WERI-Rb-1 (cell line): ENCODE measurements around the gene LIPN.

Experiments used
- DNase-seq: peaks from one replicate; pipeline ENCODE4 v3.0.0-alpha.2; 2020
- H3K27ac ChIP-seq: fragments of 250-450 bp; sonication (Bioruptor Pico); 2 replicates; pipeline ENCODE4 v1.5.1; 2020; ENCODE audit warnings: mild to moderate bottlenecking, moderate library complexity
- H3K27me3 ChIP-seq: fragments of 250-450 bp; sonication (Bioruptor Pico); 2 replicates; pipeline ENCODE4 v1.5.1; 2021; ENCODE audit warnings: mild to moderate bottlenecking, low read depth, moderate library complexity; ENCODE audit not compliant: insufficient read depth, severe bottlenecking
- H3K36me3 ChIP-seq: fragments of 250-450 bp; sonication (Bioruptor Pico); 2 replicates; pipeline ENCODE4 v1.5.1; 2020; ENCODE audit warnings: mild to moderate bottlenecking, moderate library complexity
- H3K4me3 ChIP-seq: 2 replicates; pipeline ENCODE4 v1.5.1; 2011; ENCODE audit warnings: low read depth, mild to moderate bottlenecking, control low read depth, low read length
- H3K9me3 ChIP-seq: fragments of 250-450 bp; sonication (Bioruptor Pico); 2 replicates; pipeline ENCODE4 v1.5.1; 2021; ENCODE audit warnings: mild to moderate bottlenecking, moderate library complexity; ENCODE audit not compliant: severe bottlenecking
- CTCF ChIP-seq: IDR thresholded peaks from 2 replicates; pipeline ENCODE4 v1.5.1; 2011; ENCODE audit warnings: low read depth, mild to moderate bottlenecking, control low read depth, inconsistent platforms, low read length

LIPN gene

GRCh38 chr10:88813200-88813599 lies 53.4 kb downstream of the LIPN start:
- H3K36me3 ChIP-seq = no peaks in the 10 kb centered on the region
- H3K4me3 ChIP-seq = no peak overlapping the region
- DNase-seq = no peak
- peak overlapping the region; percentile 54 for H3K27ac ChIP-seq
- H3K27me3 ChIP-seq = no peaks in the 10 kb centered on the region
- no peak for TF ChIP-seq CTCF
- H3K9me3 ChIP-seq = peaks cover 2% of the 10 kb centered on the region

GRCh38 chr10:88819290-88819689 lies 59.5 kb downstream of the LIPN start:
- Histone ChIP-seq H3K27ac (no peak overlapping the region), H3K4me3 (no peak overlapping the region), H3K9me3 (no peaks in the 10 kb centered on the region), H3K27me3 (no peaks in the 10 kb centered on the region), H3K36me3 (no peaks in the 10 kb centered on the region)
- TF ChIP-seq CTCF = no peak
- DNase-seq = no peak

- no peak overlapping the region for H3K4me3 ChIP-seq
- no peak for DNase-seq
- H3K36me3 ChIP-seq = no peaks in the 10 kb centered on the region
- H3K27me3 ChIP-seq = no peaks in the 10 kb centered on the region
- no peak overlapping the region for H3K27ac ChIP-seq
- TF ChIP-seq CTCF = no peak
- H3K9me3 ChIP-seq = no peaks in the 10 kb centered on the region
Measured at GRCh38 chr10:88820748-88821401, 61.1 kb downstream of the LIPN start.

- H3K27me3 ChIP-seq = no peaks in the 10 kb centered on the region
- no peak overlapping the region for H3K4me3 ChIP-seq
- no peaks in the 10 kb centered on the region for H3K9me3 ChIP-seq
- H3K27ac ChIP-seq = no peak overlapping the region
- no peak for DNase-seq
- TF ChIP-seq CTCF = no peak
- H3K36me3 ChIP-seq = no peaks in the 10 kb centered on the region
Measured at GRCh38 chr10:88826388-88826787, 66.6 kb downstream of the LIPN start.

GRCh38 chr10:88827671-88828070 lies 67.9 kb downstream of the LIPN start:
- H3K9me3 ChIP-seq = no peaks in the 10 kb centered on the region
- no peak for DNase-seq
- no peaks in the 10 kb centered on the region for H3K36me3 ChIP-seq
- H3K27ac ChIP-seq = no peak overlapping the region
- H3K4me3 ChIP-seq = no peak overlapping the region
- no peaks in the 10 kb centered on the region for H3K27me3 ChIP-seq
- no peak for TF ChIP-seq CTCF

GRCh38 chr10:88828310-88828709 lies 68.5 kb downstream of the LIPN start:
- Histone ChIP-seq H3K9me3 (no peaks in the 10 kb centered on the region), H3K4me3 (no peak overlapping the region), H3K36me3 (no peaks in the 10 kb centered on the region), H3K27me3 (no peaks in the 10 kb centered on the region), H3K27ac (no peak overlapping the region)
- TF ChIP-seq CTCF = no peak
- no peak for DNase-seq
